K562 (cell line): ENCODE measurements around the gene ZNF438. TPM values are rescaled to one million over a fixed set of nuclear protein-coding genes. Genes with fewer than 3 reads are reported as not detected.
A peak's percentile ranks its signal among the peaks of the same experiment; 100 is the strongest.

Source experiments
- CTBP1 ChIP-seq: fragments of 450-650 bp; IDR thresholded peaks from 2 replicates; pipeline ENCODE4 v1.6.1; 2016; ENCODE audit warnings: borderline replicate concordance
- GABPB2 ChIP-seq: fragments of 250-450 bp; sonication (Bioruptor Pico); conservative IDR thresholded peaks from 2 replicates; pipeline ENCODE4 v1.5.1; 2021; ENCODE audit warnings: mild to moderate bottlenecking
- HMBOX1 ChIP-seq: sonication (generic); IDR thresholded peaks from 2 replicates; pipeline ENCODE4 v1.6.1; 2016
- KLF13 ChIP-seq: fragments of 450-650 bp; IDR thresholded peaks from 2 replicates; pipeline ENCODE4 v1.6.1; 2016; ENCODE audit warnings: missing genetic modification characterization, low read depth, mild to moderate bottlenecking, missing compliant biosample characterization, moderate library complexity, borderline replicate concordance
- SNIP1 ChIP-seq: fragments of 450-650 bp; IDR thresholded peaks from 2 replicates; pipeline ENCODE4 v1.7.1; 2017; ENCODE audit warnings: low read depth, mild to moderate bottlenecking
- TAF15 ChIP-seq: fragments of 200-400 bp; formaldehyde crosslinking; IDR thresholded peaks from 2 replicates; pipeline ENCODE4 v1.6.1; 2017; ENCODE audit warnings: mild to moderate bottlenecking, low read depth, low read length, moderate library complexity
- TEAD2 ChIP-seq: fragments of 450-650 bp; IDR thresholded peaks from 2 replicates; pipeline ENCODE4 v1.6.1; 2016; ENCODE audit warnings: missing genetic modification characterization, control low read depth, missing compliant biosample characterization
- ZNF280B ChIP-seq: fragments of 250-450 bp; sonication (Bioruptor Pico); IDR thresholded peaks from 2 replicates; pipeline ENCODE4 v1.5.1; 2021; ENCODE audit warnings: mild to moderate bottlenecking
- ZNF407 ChIP-seq: fragments of 450-650 bp; IDR thresholded peaks from 2 replicates; pipeline ENCODE4 v1.6.1; 2016; ENCODE audit warnings: low read depth
- ZNF431 ChIP-seq: sonication (generic); formaldehyde crosslinking; IDR thresholded peaks from 2 replicates; pipeline ENCODE4 v1.8.0; 2022; ENCODE audit warnings: mild to moderate bottlenecking, missing genetic modification reagents
- ZNF609 ChIP-seq: sonication (generic); formaldehyde crosslinking; IDR thresholded peaks from 2 replicates; pipeline ENCODE4 v1.8.1; 2023; ENCODE audit warnings: missing genetic modification reagents, mild to moderate bottlenecking, borderline replicate concordance
- polyA plus RNA-seq, 8 experiments: library from polyadenylated mRNA; depleted of rRNA in 4 of 8; stranded (reverse) in 5 of 8; unstranded in 3 of 8; fragments of >200 nt; fragmentation: Nextera tagmentation in 2 of 8; fragmentation: Illumina TruSeq in 1 of 8; extraction: Ambion mirVana in 2 of 8; extraction: Trizol in 1 of 8; gene quantifications; 2 replicates each; pipeline versions ENCODE4 v1.2.1 to v1.2.3, GENCODE V29; 2011 to 2014; ENCODE audit warnings: inconsistent platforms in 1 of 8, missing spikeins in 1 of 8
- total RNA-seq, 7 experiments: library from RNA; depleted of rRNA in 6 of 7; stranded (reverse); fragments of >200 nt in 6 of 7; fragmentation: Illumina TruSeq in 2 of 7; extraction: Trizol in 2 of 7; gene quantifications; 2 replicates each; pipeline versions ENCODE4 v1.2.1 to v1.2.3, GENCODE V29; 2011 to 2021; ENCODE audit warnings: low replicate concordance in 1 of 7

The ZNF438 gene
- total and polyA plus RNA-seq, 9 of the 15 experiments (the other 6 are each of a cell fraction or from before 2014, with no cell fraction given): 0.45 to 1.5 (median 0.91) TPM

- no peak for TF ChIP-seq ZNF407
- TF ChIP-seq TEAD2 (tag): no peak
- no peak for TF ChIP-seq TAF15
- peak; percentile 62 for TF ChIP-seq HMBOX1
- no peak for TF ChIP-seq GABPB2 (CRISPR knock-in tag)
- TF ChIP-seq ZNF431 (CRISPR knock-in tag): no peak
- peak; percentile 70; the same call in 1 of the 2 replicates for TF ChIP-seq CTBP1
- TF ChIP-seq ZNF280B (CRISPR knock-in tag): no peak
- peak; percentile 63; the same call in 1 of the 2 replicates for TF ChIP-seq KLF13 (tag)
- no peak for TF ChIP-seq SNIP1
- no peak for TF ChIP-seq ZNF609
These were observed 213.5 kb downstream of the ZNF438 start (continued) for GRCh38 chr10:30818010-30818660.
